ACC112 (cell line): Measurements from ENCODE around the gene OSGEP.

Experiments used
- H2AFZ ChIP-seq: fragments of 200-600 bp; sonication (generic); one replicate; pipeline ENCODE4 v1.6.0; 2017; ENCODE audit warnings: antibody characterized with exemption, low read length; ENCODE audit not compliant: unreplicated experiment
- H3K27ac ChIP-seq: fragments of 200-600 bp; sonication (generic); 2 replicates; pipeline ENCODE4 v1.5.1; 2014; ENCODE audit warnings: low read depth, mild to moderate bottlenecking, antibody characterized with exemption, low read length, moderate library complexity
- H3K27me3 ChIP-seq: fragments of 200-600 bp; sonication (generic); 2 replicates; pipeline ENCODE4 v1.6.1; 2014; ENCODE audit warnings: mild to moderate bottlenecking, antibody characterized with exemption, low read length, moderate library complexity, mixed read lengths; ENCODE audit not compliant: insufficient read depth
- H3K36me3 ChIP-seq: fragments of 200-600 bp; sonication (generic); 2 replicates; pipeline ENCODE4 v1.6.1; 2016; ENCODE audit warnings: mild to moderate bottlenecking, antibody characterized with exemption, low read length, moderate library complexity, mixed read lengths; ENCODE audit not compliant: insufficient read depth
- H3K4me1 ChIP-seq: fragments of 200-600 bp; sonication (generic); one replicate; pipeline ENCODE4 v1.6.1; 2016; ENCODE audit warnings: low read length, mixed read lengths; ENCODE audit not compliant: insufficient read depth, unreplicated experiment, control insufficient read depth
- H3K4me3 ChIP-seq: fragments of 200-600 bp; sonication (generic); 2 replicates; pipeline ENCODE4 v1.5.1; 2014; ENCODE audit warnings: mild to moderate bottlenecking, low read depth, low read length
- H3K79me2 ChIP-seq: fragments of 200-600 bp; sonication (generic); one replicate; pipeline ENCODE4 v1.6.0; 2016; ENCODE audit warnings: low read length; ENCODE audit not compliant: control insufficient read depth, unreplicated experiment, insufficient read depth

Gene OSGEP

DNA sequence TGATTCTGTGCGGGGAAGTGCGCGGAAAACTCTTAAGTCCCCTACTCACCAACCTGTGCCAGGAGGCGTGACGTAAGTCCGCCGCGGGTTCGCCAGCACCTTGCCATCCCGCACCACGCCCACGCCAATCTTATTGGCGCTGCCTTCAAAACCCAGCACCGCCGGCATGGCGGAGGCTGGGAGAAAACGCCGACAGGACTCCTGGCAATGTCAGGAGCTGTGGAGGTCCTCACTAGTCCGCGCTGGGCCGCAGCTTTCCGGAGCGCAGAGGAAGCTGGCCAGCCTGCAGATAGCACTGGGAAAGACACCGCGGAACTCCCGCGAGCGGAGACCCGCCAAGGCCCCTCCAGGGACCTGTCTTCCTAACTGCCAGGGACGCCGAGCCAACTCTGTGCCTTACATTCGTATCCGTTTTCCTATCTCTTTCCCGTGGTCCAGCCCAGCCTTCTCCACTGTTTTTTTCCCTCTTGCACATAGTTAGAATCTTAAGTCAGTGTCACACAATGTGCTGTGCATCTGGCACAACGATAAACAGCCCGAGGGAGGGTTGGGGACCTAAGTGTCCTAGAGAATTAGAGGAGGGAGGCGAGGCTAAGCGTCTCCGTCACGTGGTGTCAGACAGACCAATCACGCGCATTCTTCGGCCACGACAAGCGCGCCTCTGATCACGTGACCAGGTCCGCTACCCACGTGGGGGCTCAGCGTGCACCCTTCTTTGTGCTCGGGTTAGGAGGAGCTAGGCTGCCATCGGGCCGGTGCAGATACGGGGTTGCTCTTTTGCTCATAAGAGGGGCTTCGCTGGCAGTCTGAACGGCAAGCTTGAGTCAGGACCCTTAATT is at the start of gene OSGEP, which contains the start of gene APEX1:
OSGEP (minus strand) TSS at position 297 of the 839 bp plus-strand sequence; CDS start at position 168, 129 bp downstream.
APEX1 (plus strand) TSS at position 711 of the 839 bp plus-strand sequence. CDS start 420 bp downstream, outside the sequence.
- peaks cover 26% of the 10 kb centered on the region for H3K4me1 ChIP-seq
- H3K79me2 ChIP-seq, result peaks cover 51% of the 10 kb centered on the region
- no peaks in the 10 kb centered on the region for H3K27me3 ChIP-seq
- H3K4me3 ChIP-seq, result peak within 1 kb of the TSS; percentile 93
- H3K27ac ChIP-seq, result peak within 1 kb of the TSS; percentile 93
- H2AFZ ChIP-seq, result peak within 1 kb of the TSS; percentile 90
- H3K36me3 ChIP-seq, result peaks cover 25% of the 10 kb centered on the region; the same call in 1 of the 2 replicates

DNA sequence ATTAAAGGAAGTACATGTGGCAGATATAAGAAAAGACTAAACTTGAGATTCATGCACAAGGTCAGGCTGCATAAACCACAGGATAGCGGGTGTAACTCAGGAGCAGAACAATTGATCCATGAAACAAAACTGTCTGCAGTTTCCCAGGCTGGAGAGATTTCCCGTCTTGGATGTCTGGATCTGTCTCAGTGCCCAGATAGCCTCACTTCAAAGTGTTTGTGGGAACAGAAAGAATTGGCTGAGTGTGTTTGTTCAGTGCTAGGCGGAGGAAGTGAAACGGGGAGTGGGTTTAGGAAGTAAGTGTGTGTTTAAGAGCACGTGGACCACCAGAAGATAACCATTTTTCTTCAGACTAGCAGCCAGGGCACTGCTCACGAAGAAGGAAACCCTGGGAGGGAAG is 49.3 kb upstream of the OSGEP start:
- no peak overlapping the region for H3K4me3 ChIP-seq
- H3K36me3 ChIP-seq, result no peaks in the 10 kb centered on the region
- peaks cover 18% of the 10 kb centered on the region for H3K4me1 ChIP-seq
- no peak overlapping the region for H3K27ac ChIP-seq
- H2AFZ ChIP-seq, result no peak overlapping the region
- H3K79me2 ChIP-seq, result no peaks in the 10 kb centered on the region
- H3K27me3 ChIP-seq, result no peaks in the 10 kb centered on the region

DNA sequence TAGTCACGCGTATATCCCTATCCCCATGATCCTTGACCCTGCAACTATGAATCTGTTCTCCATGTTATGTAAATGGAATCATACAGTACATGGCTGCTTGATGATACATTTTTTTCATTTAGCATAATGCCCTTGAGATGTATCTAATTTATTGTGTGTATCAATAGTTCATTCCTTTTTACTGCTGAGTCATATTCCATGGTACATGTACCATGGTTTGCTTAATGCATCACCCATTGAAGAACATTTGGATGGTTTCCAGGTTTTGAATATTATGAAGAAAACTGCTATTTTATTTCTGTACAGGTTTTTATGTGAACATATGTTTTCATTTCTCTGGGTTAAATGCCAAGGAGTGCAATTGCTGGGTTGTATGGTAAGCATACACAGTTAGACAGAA is 46.7 kb upstream of the OSGEP start:
- peaks cover 18% of the 10 kb centered on the region for H3K4me1 ChIP-seq
- no peaks in the 10 kb centered on the region for H3K79me2 ChIP-seq
- no peak overlapping the region for H3K4me3 ChIP-seq
- H3K36me3 ChIP-seq, result no peaks in the 10 kb centered on the region
- H3K27ac ChIP-seq, result peak overlapping the region; percentile 75
- no peaks in the 10 kb centered on the region for H3K27me3 ChIP-seq
- H2AFZ ChIP-seq, result no peak overlapping the region

DNA sequence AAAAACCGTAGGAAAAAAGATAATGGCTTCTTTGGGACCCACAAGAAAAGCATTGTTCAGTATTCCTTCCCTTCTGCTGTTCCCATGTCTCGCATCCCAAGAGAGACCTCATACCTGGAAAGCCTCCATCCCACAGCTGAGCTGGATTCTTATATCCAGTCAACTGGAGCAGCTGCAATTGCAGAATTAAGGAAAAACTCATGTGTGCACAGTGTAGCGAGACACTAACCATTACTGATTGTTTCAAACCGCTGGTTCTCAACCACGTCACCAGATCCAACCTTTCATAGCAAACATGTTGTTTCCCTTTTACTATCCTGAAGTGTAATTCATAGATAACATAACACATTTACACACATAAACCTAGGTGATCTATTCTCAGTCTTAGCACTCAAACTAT is 45.3 kb upstream of the OSGEP start:
- no peak overlapping the region for H3K4me3 ChIP-seq
- H3K4me1 ChIP-seq, result peaks cover 31% of the 10 kb centered on the region
- no peak overlapping the region for H3K27ac ChIP-seq
- H3K27me3 ChIP-seq, result no peaks in the 10 kb centered on the region
- no peaks in the 10 kb centered on the region for H3K36me3 ChIP-seq
- no peak overlapping the region for H2AFZ ChIP-seq
- no peaks in the 10 kb centered on the region for H3K79me2 ChIP-seq

DNA sequence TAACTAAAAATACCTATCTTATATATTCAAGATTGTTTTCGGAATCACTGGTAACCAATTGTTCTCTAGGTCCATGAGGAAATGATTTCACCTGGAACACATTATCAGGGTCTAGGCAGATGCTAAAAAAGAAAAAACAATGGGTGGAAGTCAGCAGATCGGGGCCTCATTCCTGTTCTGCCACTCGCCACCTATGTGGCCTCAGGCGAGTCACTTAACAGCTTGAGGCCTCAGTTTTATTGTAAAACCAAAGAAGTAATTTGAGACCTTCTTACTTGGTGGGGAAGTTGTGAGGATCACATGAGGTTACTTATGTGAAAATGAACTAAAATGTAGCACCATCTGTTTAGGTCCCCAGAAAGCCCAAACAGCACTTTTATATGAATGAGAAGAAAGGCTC is 44.5 kb upstream of the OSGEP start:
- H3K27ac ChIP-seq, result no peak overlapping the region
- H3K36me3 ChIP-seq, result no peaks in the 10 kb centered on the region
- no peaks in the 10 kb centered on the region for H3K27me3 ChIP-seq
- H3K4me1 ChIP-seq, result peaks cover 32% of the 10 kb centered on the region
- H3K79me2 ChIP-seq, result no peaks in the 10 kb centered on the region
- no peak overlapping the region for H3K4me3 ChIP-seq
- H2AFZ ChIP-seq, result no peak overlapping the region

DNA sequence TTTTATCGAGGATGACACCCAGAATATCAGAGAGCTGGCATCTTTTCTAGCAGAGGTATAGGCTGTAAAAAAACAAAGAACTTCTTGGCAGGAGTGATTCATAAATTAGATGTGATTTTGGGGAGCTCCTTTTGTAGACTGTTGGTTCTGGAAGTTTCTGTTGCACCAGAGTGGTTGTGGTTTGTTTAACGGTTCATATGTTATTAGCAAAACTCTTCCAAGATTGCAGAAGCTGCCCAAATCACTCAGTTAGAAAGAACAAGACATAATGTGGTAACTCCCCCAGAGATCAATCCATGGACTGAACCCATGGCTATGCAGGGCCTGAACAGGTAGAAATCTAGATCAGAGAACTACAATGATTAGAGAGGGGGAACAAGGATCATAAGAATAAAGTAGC is 44.0 kb upstream of the OSGEP start:
- no peak overlapping the region for H3K4me3 ChIP-seq
- peaks cover 32% of the 10 kb centered on the region for H3K4me1 ChIP-seq
- H2AFZ ChIP-seq, result no peak overlapping the region
- no peak overlapping the region for H3K27ac ChIP-seq
- H3K79me2 ChIP-seq, result no peaks in the 10 kb centered on the region
- H3K36me3 ChIP-seq, result no peaks in the 10 kb centered on the region
- no peaks in the 10 kb centered on the region for H3K27me3 ChIP-seq

DNA sequence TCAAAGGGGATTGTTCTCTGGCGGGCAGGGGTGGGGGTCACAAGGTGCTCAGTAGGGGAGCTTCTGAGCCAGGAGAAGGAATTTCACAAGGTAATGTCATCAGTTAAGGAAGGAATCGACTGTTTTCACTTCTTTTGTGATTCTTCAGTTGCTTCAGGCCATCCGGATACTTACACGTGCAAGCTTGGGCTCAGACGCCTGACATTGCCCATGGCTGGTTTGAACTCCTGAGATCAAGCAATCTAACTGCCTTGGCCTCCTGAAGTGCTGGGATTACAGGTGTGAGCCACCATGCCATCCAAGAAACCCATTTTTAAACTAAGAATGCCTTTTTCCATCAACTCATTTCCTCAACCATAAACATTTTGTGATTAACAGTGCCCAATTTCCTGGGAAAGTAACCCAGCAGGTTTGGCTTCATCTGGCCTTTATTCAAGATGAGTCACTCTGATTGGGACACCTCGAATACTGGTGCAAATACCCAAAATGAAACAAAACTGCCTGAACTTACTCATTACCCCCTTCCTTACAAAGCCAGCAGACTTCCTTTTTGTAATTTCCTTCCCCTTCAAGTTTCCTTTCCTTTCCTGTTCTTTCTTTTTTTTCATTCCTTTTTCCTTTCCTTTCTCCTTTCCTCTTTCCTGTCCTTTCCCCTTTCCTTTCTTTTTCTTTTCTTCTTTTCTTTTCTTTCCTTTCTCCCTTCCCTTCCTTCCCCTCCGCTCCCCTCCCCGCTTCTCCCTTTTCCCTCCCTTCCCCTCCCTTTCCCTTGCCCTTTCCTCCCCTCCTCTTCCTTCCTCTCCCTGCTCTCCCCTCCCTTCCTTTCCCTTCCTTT is 40.5 kb upstream of the OSGEP start:
- Histone ChIP-seq H3K79me2 (no peaks in the 10 kb centered on the region), H3K27ac (peak overlapping the region; percentile 58), H3K4me3 (no peak overlapping the region), H2AFZ (peak overlapping the region; percentile 31), H3K4me1 (peaks cover 25% of the 10 kb centered on the region), H3K36me3 (no peaks in the 10 kb centered on the region), H3K27me3 (no peaks in the 10 kb centered on the region)

DNA sequence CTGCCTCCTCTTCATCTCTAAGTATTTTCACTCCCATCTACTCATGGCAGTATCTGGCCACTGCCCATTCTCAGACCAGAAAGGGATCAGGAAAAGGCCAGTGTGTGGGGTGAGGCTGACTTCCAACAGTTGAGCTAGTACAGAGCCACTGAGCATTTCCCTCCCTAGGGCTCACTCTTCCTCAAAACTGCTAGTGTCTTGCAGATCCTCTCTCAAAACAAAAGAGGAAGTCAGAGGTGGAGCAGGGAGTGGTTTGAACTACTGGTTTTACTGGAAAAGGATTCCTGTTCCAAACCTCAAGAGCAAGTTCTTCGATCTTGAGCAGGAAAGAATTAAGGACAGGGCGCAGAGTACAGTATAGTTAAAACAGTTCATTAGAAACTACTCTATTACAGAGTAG is 39.0 kb upstream of the OSGEP start:
- H3K79me2 ChIP-seq, result no peaks in the 10 kb centered on the region
- no peaks in the 10 kb centered on the region for H3K36me3 ChIP-seq
- H3K27ac ChIP-seq, result no peak overlapping the region
- H2AFZ ChIP-seq, result no peak overlapping the region
- H3K4me3 ChIP-seq, result no peak overlapping the region
- no peaks in the 10 kb centered on the region for H3K27me3 ChIP-seq
- H3K4me1 ChIP-seq, result peaks cover 34% of the 10 kb centered on the region

DNA sequence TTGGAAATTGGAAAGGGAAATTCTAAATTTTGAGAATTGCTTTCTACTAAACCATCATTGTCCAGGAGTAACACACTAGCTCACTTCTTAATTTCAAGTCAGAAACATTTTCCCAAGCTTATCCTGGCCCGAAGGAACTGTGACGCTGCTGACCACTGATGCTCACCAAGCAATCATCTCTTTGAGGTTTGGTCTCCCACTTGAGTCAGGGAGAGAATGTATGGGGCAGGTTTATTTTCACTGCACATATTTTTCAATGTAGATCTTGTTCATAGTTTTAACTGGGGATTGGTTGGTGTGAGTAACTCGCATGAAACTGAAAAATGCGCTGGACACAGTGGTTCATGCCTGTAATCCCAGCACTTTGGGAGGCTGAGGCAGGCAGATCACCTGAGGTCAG is 37.9 kb upstream of the OSGEP start:
- H3K27ac ChIP-seq, result no peak overlapping the region
- no peak overlapping the region for H3K4me3 ChIP-seq
- H3K4me1 ChIP-seq, result peaks cover 34% of the 10 kb centered on the region
- H3K27me3 ChIP-seq, result no peaks in the 10 kb centered on the region
- H3K36me3 ChIP-seq, result no peaks in the 10 kb centered on the region
- no peak overlapping the region for H2AFZ ChIP-seq
- H3K79me2 ChIP-seq, result no peaks in the 10 kb centered on the region

DNA sequence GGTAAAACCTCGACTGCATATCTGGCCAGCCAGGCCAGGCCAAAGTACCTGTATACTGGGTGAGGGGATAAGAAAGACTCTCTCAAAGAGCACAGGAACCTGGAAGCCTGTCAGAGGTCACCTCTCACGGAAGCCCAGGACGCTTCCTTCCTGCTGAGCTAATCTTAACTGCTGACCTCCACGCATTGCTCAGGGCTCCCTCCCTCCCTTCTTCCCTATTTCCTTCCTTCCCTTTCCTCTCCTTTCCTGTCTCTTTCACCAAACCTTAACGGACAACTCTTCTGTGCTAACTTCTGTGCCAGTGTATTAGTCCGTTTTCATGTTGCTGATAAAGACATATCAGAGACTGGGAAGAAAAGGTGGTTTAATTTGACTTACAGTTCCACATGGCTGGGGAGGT is 36.0 kb upstream of the OSGEP start:
- H3K79me2 ChIP-seq, result no peaks in the 10 kb centered on the region
- H3K4me1 ChIP-seq, result peaks cover 27% of the 10 kb centered on the region
- H3K27me3 ChIP-seq, result no peaks in the 10 kb centered on the region
- no peaks in the 10 kb centered on the region for H3K36me3 ChIP-seq
- H3K27ac ChIP-seq, result no peak overlapping the region
- H2AFZ ChIP-seq, result no peak overlapping the region
- no peak overlapping the region for H3K4me3 ChIP-seq
